Endodermal cell (in vitro differentiated cells): Measurements from ENCODE around the gene FAIM2. TPM values are rescaled to one million over a fixed set of nuclear protein-coding genes. Genes with fewer than 3 reads are reported as not detected.

Source experiments
- DNase-seq: peaks from one replicate; pipeline ENCODE4 v3.0.0-alpha.2; 2017
- H3K27ac ChIP-seq: 2 replicates; pipeline ENCODE4 v1.5.1; 2013; ENCODE audit warnings: mild to moderate bottlenecking, low read depth, low read length, moderate library complexity
- H3K27me3 ChIP-seq: 2 replicates; pipeline ENCODE4 v1.6.1; 2013; ENCODE audit warnings: mild to moderate bottlenecking, low read length, moderate library complexity; ENCODE audit not compliant: insufficient read depth, control insufficient read depth, poor library complexity, severe bottlenecking
- H3K36me3 ChIP-seq: 2 replicates; pipeline ENCODE4 v1.7.0; 2013; ENCODE audit warnings: mild to moderate bottlenecking, low read length, moderate library complexity; ENCODE audit not compliant: control insufficient read depth, insufficient read depth
- H3K4me1 ChIP-seq: one replicate; pipeline ENCODE4 v1.7.0; 2013; ENCODE audit warnings: low read length; ENCODE audit not compliant: control insufficient read depth, insufficient read depth
- H3K4me3 ChIP-seq: 2 replicates; pipeline ENCODE4 v1.5.1; 2013; ENCODE audit warnings: mild to moderate bottlenecking, low read length, moderate library complexity
- H3K9ac ChIP-seq: 2 replicates; pipeline ENCODE4 v1.6.1; 2013; ENCODE audit warnings: mild to moderate bottlenecking, low read length, moderate library complexity; ENCODE audit not compliant: poor library complexity, severe bottlenecking; ENCODE audit errors: extremely low read depth
- H3K9me3 ChIP-seq: 2 replicates; pipeline ENCODE4 v1.6.1; 2013; ENCODE audit warnings: mild to moderate bottlenecking, low read length, moderate library complexity; ENCODE audit not compliant: control insufficient read depth
- H3K27ac Mint-ChIP-seq: 2 replicates; pipeline ENCODE4 v1.8.0; 2020; ENCODE audit warnings: mixed read lengths
- H3K27me3 Mint-ChIP-seq: 2 replicates; pipeline ENCODE4 v1.8.0; 2021; ENCODE audit warnings: mild to moderate bottlenecking, mixed read lengths; ENCODE audit not compliant: insufficient read depth
- H3K36me3 Mint-ChIP-seq: 2 replicates; pipeline ENCODE4 v1.8.0; 2020; ENCODE audit warnings: low read depth, mixed read lengths
- H3K4me1 Mint-ChIP-seq: 2 replicates; pipeline ENCODE4 v1.8.0; 2020; ENCODE audit warnings: mixed read lengths
- H3K4me3 Mint-ChIP-seq: 2 replicates; pipeline ENCODE4 v1.8.0; 2020; ENCODE audit warnings: mild to moderate bottlenecking, moderate library complexity, mixed read lengths
- H3K9me3 Mint-ChIP-seq: 2 replicates; pipeline ENCODE4 v1.8.0; 2020; ENCODE audit warnings: mild to moderate bottlenecking, mixed read lengths
- CTCF ChIP-seq: fragments of 200-600 bp; sonication (generic); conservative IDR thresholded peaks from 2 replicates; pipeline ENCODE4 v1.5.0; 2021; ENCODE audit warnings: antibody characterized with exemption, mild to moderate bottlenecking
- WGBS, 2 experiments: methylation state at CpG; one replicate each; pipeline versions ENCODE4 v1.1.5 to v1.1.7; 2013; ENCODE audit warnings: missing lambda C conversion rate in 2 of 2, mixed read lengths in 1 of 2; ENCODE audit not compliant: insufficient coverage in 1 of 2, insufficient read length in 1 of 2; 5-methylcytosine and 5-hydroxymethylcytosine counted together
- total RNA-seq, 2 donors: library from RNA; stranded (reverse); fragmentation: NEBNext Ultra II Directional in 1 of 2; extraction: Animal tissue kit (Norgen Biotek cat#: 25700) in 1 of 2; gene quantifications; 2 replicates in 1 of 2; 3 replicates in 1 of 2; pipeline ENCODE4 v1.2.1, GENCODE V29; 2021

Gene FAIM2
- total RNA-seq, 2 donors from 2014 or later = not detected

GRCh38 chr12:49951411-49952240, 47.9 kb upstream of the FAIM2 start:
- H3K27ac ChIP-seq = no peak overlapping the region
- H3K9me3 ChIP-seq = no peaks in the 10 kb centered on the region
- DNase-seq = peak; percentile 43
- H3K27me3 ChIP-seq = peaks cover 59% of the 10 kb centered on the region
- 83 to 87% methylated on average over 10 to 14 of the region's 14 CpGs for WGBS, 2 experiments
- no peaks in the 10 kb centered on the region for H3K36me3 ChIP-seq
- H3K4me3 Mint-ChIP-seq = no peak overlapping the region
- H3K9me3 Mint-ChIP-seq = no peaks in the 10 kb centered on the region
- H3K36me3 Mint-ChIP-seq = no peaks in the 10 kb centered on the region
- H3K4me3 ChIP-seq = no peak overlapping the region
- H3K27ac Mint-ChIP-seq = no peak overlapping the region
- peaks cover 5% of the 10 kb centered on the region for H3K4me1 ChIP-seq
- peaks cover 11% of the 10 kb centered on the region for H3K4me1 Mint-ChIP-seq
- H3K9ac ChIP-seq = no peak overlapping the region
- no peak for TF ChIP-seq CTCF
- peaks cover 91% of the 10 kb centered on the region for H3K27me3 Mint-ChIP-seq

- Mint-ChIP-seq H3K27me3 (peaks cover 91% of the 10 kb centered on the region), H3K36me3 (no peaks in the 10 kb centered on the region), H3K4me3 (no peak within 1 kb of the TSS), H3K9me3 (no peaks in the 10 kb centered on the region), H3K27ac (no peak within 1 kb of the TSS), H3K4me1 (peaks cover 16% of the 10 kb centered on the region)
- H3K27ac ChIP-seq = no peak within 1 kb of the TSS
- peaks cover 58% of the 10 kb centered on the region for H3K27me3 ChIP-seq
- TF ChIP-seq CTCF = no peak
- no peak within 1 kb of the TSS for H3K4me3 ChIP-seq
- H3K9ac ChIP-seq = no peak within 1 kb of the TSS
- peaks cover 5% of the 10 kb centered on the region for H3K4me1 ChIP-seq
- H3K36me3 ChIP-seq = no peaks in the 10 kb centered on the region
- peak; percentile 52 for DNase-seq
- 93 to 97% methylated on average over 18 to 31 of the region's 32 CpGs for WGBS, 2 experiments
- H3K9me3 ChIP-seq = no peaks in the 10 kb centered on the region
These were observed 46.9 kb upstream of the FAIM2 start, which contains the start of gene AQP2 for GRCh38 chr12:49950273-49951251. AQP2 (plus strand) TSS chr12:49950737; CDS start chr12:49950831, 94 bp downstream.

- H3K27ac ChIP-seq = no peak overlapping the region
- H3K27ac Mint-ChIP-seq = no peak overlapping the region
- peaks cover 5% of the 10 kb centered on the region for H3K4me1 ChIP-seq
- peaks cover 19% of the 10 kb centered on the region for H3K4me1 Mint-ChIP-seq
- DNase-seq = no peak
- H3K36me3 ChIP-seq = no peaks in the 10 kb centered on the region
- no peak overlapping the region for H3K4me3 Mint-ChIP-seq
- peaks cover 95% of the 10 kb centered on the region for H3K27me3 Mint-ChIP-seq
- 97 to 100% methylated on average over 1 to 3 of the region's 3 CpGs for WGBS, 2 experiments
- H3K9me3 Mint-ChIP-seq = no peaks in the 10 kb centered on the region
- H3K9ac ChIP-seq = no peak overlapping the region
- H3K4me3 ChIP-seq = no peak overlapping the region
- no peak for TF ChIP-seq CTCF
- H3K36me3 Mint-ChIP-seq = no peaks in the 10 kb centered on the region
- H3K27me3 ChIP-seq = peaks cover 59% of the 10 kb centered on the region
- H3K9me3 ChIP-seq = no peaks in the 10 kb centered on the region
These were observed 46.2 kb upstream of the FAIM2 start for GRCh38 chr12:49949866-49950265.
